ENCODE measurements around the gene CACNB3. TPM values are rescaled to one million over a fixed set of nuclear protein-coding genes. Genes with fewer than 3 reads are reported as not detected.
"Not testable (repeated sequence)": the region's sequence is repeated elsewhere in the genome, so short reads cannot be mapped to it uniquely, and the experiment has no call there.

Gene CACNB3
- total RNA-seq, 1 donor from 2014 or later: 24.5 TPM

DNA sequence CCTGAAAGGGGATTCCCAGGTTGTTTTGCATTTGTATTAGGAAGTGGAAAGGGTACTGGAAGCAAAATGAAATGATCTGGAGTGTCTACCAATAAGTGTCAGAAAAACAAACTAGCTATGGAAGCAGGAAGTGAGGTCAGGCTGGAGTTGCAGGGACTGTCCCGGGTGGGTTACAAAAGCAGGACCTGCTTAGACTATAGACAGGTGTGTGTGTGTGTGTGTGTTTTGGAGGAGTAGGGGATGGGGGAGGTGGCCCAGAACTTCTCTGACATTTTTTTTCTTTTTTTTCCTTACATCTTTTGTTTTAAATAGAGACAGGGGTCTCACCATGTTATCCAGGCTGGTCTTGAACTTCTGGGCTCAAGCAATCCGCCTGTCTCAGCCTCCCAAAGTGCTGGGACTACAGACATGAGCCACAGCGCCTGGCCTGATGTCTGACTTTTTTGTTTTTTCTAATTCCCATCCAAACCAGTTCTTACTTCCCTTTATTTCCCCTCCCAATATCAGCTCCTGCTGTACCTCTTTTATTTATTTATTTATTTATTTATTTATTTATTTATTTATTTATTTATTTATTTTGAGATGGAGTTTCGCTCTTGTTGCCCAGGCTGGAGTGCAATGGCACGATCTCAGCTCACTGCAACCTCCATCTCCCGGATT lies 47.9 kb downstream of the CACNB3 start:
- Histone ChIP-seq H3K36me3 (ENCODE audit: control insufficient read depth, insufficient read depth, low read length) (no peaks in the 10 kb centered on the region), H3K4me3 (ENCODE audit: low read depth, low read length) (no peak overlapping the region), H3K27me3 (ENCODE audit: control insufficient read depth, insufficient read depth, low read length) (peaks cover 25% of the 10 kb centered on the region)
- DNase-seq (ENCODE audit: low read depth): no peak
- TF ChIP-seq CTCF (IDR thresholded peaks at IDR 0.05; ENCODE audit: insufficient read depth, low read length, poor library complexity, severe bottlenecking): no peak

DNA sequence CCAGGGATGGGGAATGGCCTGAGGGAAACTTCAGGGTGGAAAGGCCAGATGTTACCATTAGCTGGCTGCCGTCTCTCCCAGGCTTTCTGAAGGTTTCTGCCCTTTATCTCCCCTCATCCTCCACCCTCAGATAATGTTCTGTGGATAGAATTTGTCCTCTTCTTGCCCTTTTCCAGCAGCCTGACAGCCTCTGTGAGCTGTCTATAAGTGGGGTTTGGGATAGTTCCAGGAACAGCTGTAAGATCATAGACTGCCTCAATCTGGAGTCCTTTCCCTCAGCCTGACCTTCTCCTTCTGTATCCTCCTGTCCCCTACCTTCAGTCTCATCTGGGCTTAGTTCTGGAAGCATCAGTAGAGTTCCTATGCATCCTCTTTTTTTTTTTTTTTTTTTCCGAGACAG lies 50.2 kb downstream of the CACNB3 start:
- Histone ChIP-seq H3K27me3 (ENCODE audit: control insufficient read depth, insufficient read depth, low read length) (peaks cover 17% of the 10 kb centered on the region), H3K36me3 (ENCODE audit: control insufficient read depth, insufficient read depth, low read length) (no peaks in the 10 kb centered on the region), H3K4me3 (ENCODE audit: low read depth, low read length) (no peak overlapping the region)
- no peak for DNase-seq (ENCODE audit: low read depth)
- TF ChIP-seq CTCF (IDR thresholded peaks at IDR 0.05; ENCODE audit: insufficient read depth, low read length, poor library complexity, severe bottlenecking): no peak

DNA sequence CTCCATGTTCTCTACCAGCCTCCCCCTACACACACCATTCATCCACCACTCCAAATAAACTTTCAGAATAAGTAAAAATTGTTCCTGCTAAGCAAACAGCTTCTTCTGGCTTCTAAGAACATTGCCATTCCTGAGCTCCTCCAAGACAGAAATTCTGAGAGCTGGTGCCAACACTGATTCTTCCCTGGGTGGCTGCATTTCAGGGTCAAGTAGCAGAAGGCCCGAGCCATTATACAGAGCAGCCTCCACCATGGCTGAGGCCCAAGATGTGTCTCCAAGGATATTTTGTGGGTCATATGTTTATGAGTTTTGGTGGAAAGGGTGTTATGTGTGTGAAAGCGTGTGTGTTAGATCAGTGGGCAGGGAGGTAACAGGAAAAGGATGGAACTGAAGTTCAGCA lies 50.9 kb downstream of the CACNB3 start:
- Histone ChIP-seq H3K27me3 (ENCODE audit: control insufficient read depth, insufficient read depth, low read length) (peaks cover 11% of the 10 kb centered on the region), H3K36me3 (ENCODE audit: control insufficient read depth, insufficient read depth, low read length) (no peaks in the 10 kb centered on the region), H3K4me3 (ENCODE audit: low read depth, low read length) (no peak overlapping the region)
- no peak for TF ChIP-seq CTCF (IDR thresholded peaks at IDR 0.05; ENCODE audit: insufficient read depth, low read length, poor library complexity, severe bottlenecking)
- DNase-seq (ENCODE audit: low read depth): no peak

GRCh38 chr12:48873096-48873495 lies 54.8 kb downstream of the CACNB3 start:
- DNase-seq (ENCODE audit: low read depth): no peak
- TF ChIP-seq CTCF (IDR thresholded peaks at IDR 0.05; ENCODE audit: insufficient read depth, low read length, poor library complexity, severe bottlenecking): no peak
- H3K27me3 ChIP-seq (ENCODE audit: control insufficient read depth, insufficient read depth, low read length): no peaks in the 10 kb centered on the region
- no peaks in the 10 kb centered on the region for H3K36me3 ChIP-seq (ENCODE audit: control insufficient read depth, insufficient read depth, low read length)
- no peak overlapping the region for H3K4me3 ChIP-seq (ENCODE audit: low read depth, low read length)

DNA sequence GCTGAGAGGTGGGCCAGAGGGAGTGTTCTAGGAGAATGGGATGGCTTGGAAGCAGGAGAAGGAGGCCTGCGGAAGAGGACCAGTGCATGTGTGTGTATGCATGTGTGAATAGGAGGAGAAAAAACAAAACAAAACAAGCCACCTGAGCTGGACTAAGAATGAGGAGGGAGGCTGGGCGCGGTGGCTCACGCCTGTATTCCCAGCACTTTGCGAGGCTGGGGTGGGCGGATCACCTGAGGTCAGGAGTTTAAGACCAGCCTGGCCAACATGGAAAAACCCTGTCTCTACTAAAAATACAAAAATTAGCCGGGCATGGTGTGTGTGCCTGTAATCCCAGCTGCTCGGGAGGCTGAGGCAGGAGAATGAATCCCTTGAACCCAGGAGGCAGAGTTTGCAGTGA lies 55.2 kb downstream of the CACNB3 start:
- not testable (repeated sequence) for H3K27me3 ChIP-seq (ENCODE audit: control insufficient read depth, insufficient read depth, low read length); DNase-seq (ENCODE audit: low read depth); H3K4me3 ChIP-seq (ENCODE audit: low read depth, low read length); H3K36me3 ChIP-seq (ENCODE audit: control insufficient read depth, insufficient read depth, low read length)

DNA sequence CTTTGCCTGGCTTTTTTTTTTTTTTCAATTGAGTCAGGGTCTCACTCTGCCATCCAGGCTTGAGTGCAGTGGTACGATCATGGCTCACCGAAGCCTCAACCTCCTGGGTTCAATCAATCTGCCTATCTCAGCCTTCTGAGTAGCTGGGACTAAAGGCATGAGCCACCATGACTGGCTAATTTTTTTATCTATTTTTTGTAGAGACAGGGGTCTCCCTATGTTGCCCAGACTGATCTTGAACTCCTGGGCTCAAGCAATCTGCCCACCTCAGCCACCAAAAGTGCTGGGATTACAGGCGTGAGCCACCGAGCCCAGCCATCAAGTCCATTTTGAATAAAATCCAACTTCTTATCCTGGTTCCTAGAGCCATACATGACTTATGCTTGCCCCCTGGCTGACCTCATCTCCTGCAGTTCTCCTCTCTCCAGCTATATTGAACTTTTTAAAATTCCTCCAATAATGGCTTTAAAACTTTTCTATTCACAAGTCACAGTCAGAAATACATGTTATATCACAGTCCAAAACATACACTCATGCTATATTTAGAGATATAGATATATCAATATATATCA lies 57.7 kb downstream of the CACNB3 start:
- H3K27me3 ChIP-seq (ENCODE audit: control insufficient read depth, insufficient read depth, low read length): no peaks in the 10 kb centered on the region
- TF ChIP-seq CTCF (IDR thresholded peaks at IDR 0.05; ENCODE audit: insufficient read depth, low read length, poor library complexity, severe bottlenecking): no peak
- H3K36me3 ChIP-seq (ENCODE audit: control insufficient read depth, insufficient read depth, low read length): no peaks in the 10 kb centered on the region
- DNase-seq (ENCODE audit: low read depth): no peak
- H3K4me3 ChIP-seq (ENCODE audit: low read depth, low read length): no peak overlapping the region

Other genes starting within 250 kb of the CACNB3 start
- gene LALBA, start 248.4 kb upstream of the CACNB3 start, total RNA-seq: not detected in 2 replicates
- 47.2 and 78.2 TPM in 2 replicates for gene KANSL2, start 136.3 kb upstream of the CACNB3 start, total RNA-seq
- 25.9 and 29.5 TPM in 2 replicates for gene CCNT1, start 101.8 kb upstream of the CACNB3 start, total RNA-seq
- 24.3 and 26.2 TPM in 2 replicates for gene ADCY6, start 29.4 kb upstream of the CACNB3 start, total RNA-seq
- gene DDX23, start 33.7 kb downstream of the CACNB3 start, total RNA-seq: 64.1 and 65.1 TPM in 2 replicates
- 9.9 and 10.7 TPM in 2 replicates for gene RND1, start 47.4 kb downstream of the CACNB3 start, total RNA-seq
- gene FKBP11, start 107.0 kb downstream of the CACNB3 start, total RNA-seq: 12.4 and 14.8 TPM in 2 replicates
- 77.9 and 101 TPM in 2 replicates for gene ARF3, start 139.0 kb downstream of the CACNB3 start, total RNA-seq
- gene WNT10B, start 153.2 kb downstream of the CACNB3 start, total RNA-seq: not detected in 2 replicates
- not detected in 2 replicates for gene WNT1, start 159.8 kb downstream of the CACNB3 start, total RNA-seq
- gene DDN, start 180.9 kb downstream of the CACNB3 start, total RNA-seq: 0.13 and 0.34 TPM in 2 replicates
- 57.0 and 68.5 TPM in 2 replicates for gene PRKAG1, start 200.3 kb downstream of the CACNB3 start, total RNA-seq
- gene KMT2D, start 242.3 kb downstream of the CACNB3 start, total RNA-seq: 68.9 and 71.8 TPM in 2 replicates

Data from kidney epithelial cell (primary cell).